Measurements from ENCODE around the gene SAFB. TPM values are rescaled to one million over a fixed set of nuclear protein-coding genes. Genes with fewer than 3 reads are reported as not detected.

Gene SAFB
- total RNA-seq, 1 donor from 2014 or later = 113 TPM

- H3K4me1 Mint-ChIP-seq (ENCODE audit: unreplicated experiment) = peaks cover 49% of the 10 kb centered on the region
- H3K27me3 Mint-ChIP-seq (ENCODE audit: unreplicated experiment) = peaks cover 16% of the 10 kb centered on the region
- H3K9me3 Mint-ChIP-seq (ENCODE audit: unreplicated experiment) = no peaks in the 10 kb centered on the region
- DNase-seq (ENCODE audit: low spot score) = no peak
- no peak for TF ChIP-seq CTCF (IDR thresholded peaks at IDR 0.05; ENCODE audit: unreplicated experiment)
- peak overlapping the region; percentile 75 for H3K4me3 Mint-ChIP-seq (ENCODE audit: unreplicated experiment)
- H3K36me3 Mint-ChIP-seq (ENCODE audit: low read depth, unreplicated experiment) = peaks cover 31% of the 10 kb centered on the region
- H3K27ac Mint-ChIP-seq (ENCODE audit: unreplicated experiment) = peak overlapping the region; percentile 86
Observed at GRCh38 chr19:5627395-5627904, 4.6 kb downstream of the SAFB start.

DNA sequence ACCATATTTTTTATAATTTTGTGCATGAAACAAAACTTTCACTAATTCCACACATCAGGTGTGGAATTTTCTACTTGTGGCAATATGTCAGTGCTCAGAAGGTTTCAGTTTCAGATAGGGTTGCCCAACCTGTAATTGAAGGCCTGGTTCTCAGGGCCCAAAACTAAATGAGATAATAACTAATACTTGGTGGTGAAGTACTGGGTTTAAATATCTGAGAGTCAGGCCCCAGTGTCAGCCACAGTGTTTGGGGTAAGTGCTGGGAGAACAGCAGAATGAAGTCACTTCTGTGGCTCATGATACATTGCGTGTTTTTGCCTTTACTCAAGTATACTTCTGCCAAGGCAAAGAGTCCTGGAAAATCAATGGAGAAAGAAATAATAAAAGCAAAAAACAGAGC, 5.6 kb downstream of the SAFB start:
- H3K27ac Mint-ChIP-seq (ENCODE audit: unreplicated experiment) = no peak overlapping the region
- peaks cover 28% of the 10 kb centered on the region for H3K36me3 Mint-ChIP-seq (ENCODE audit: low read depth, unreplicated experiment)
- peaks cover 53% of the 10 kb centered on the region for H3K4me1 Mint-ChIP-seq (ENCODE audit: unreplicated experiment)
- no peak for TF ChIP-seq CTCF (IDR thresholded peaks at IDR 0.05; ENCODE audit: unreplicated experiment)
- H3K9me3 Mint-ChIP-seq (ENCODE audit: unreplicated experiment) = no peaks in the 10 kb centered on the region
- H3K27me3 Mint-ChIP-seq (ENCODE audit: unreplicated experiment) = peaks cover 12% of the 10 kb centered on the region
- no peak overlapping the region for H3K4me3 Mint-ChIP-seq (ENCODE audit: unreplicated experiment)
- DNase-seq (ENCODE audit: low spot score) = no peak

DNA sequence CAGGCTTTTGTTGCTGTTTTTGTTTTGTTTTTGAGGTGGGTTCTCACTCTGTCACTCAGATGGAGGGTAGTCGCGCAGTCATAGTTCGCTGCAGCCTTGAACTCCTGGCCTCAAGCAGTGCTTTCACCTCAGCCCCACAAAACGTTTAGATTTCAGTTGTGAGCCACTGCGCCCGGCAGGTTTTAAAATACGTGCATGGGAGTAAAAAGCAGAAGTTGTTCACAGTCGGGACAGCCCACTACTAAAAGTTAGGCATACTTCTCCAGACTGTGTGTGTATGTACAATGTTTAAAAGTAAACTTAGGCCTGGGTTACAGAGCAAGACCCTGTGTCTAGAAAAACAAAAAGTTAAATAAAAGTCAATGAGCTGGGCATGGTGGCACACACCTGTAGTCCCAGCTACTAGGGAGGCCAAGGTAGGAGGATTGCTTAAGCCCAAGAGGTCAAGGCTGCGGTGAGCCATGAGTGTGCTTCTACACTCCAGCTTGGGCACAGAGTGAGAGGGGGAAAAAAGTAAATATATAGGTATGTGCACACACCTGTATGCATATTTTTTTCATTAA, 6.1 kb downstream of the SAFB start:
- no peaks in the 10 kb centered on the region for H3K9me3 Mint-ChIP-seq (ENCODE audit: unreplicated experiment)
- no peak for DNase-seq (ENCODE audit: low spot score)
- peaks cover 53% of the 10 kb centered on the region for H3K4me1 Mint-ChIP-seq (ENCODE audit: unreplicated experiment)
- H3K36me3 Mint-ChIP-seq (ENCODE audit: low read depth, unreplicated experiment) = peaks cover 28% of the 10 kb centered on the region
- no peak for TF ChIP-seq CTCF (IDR thresholded peaks at IDR 0.05; ENCODE audit: unreplicated experiment)
- H3K27ac Mint-ChIP-seq (ENCODE audit: unreplicated experiment) = no peak overlapping the region
- peaks cover 11% of the 10 kb centered on the region for H3K27me3 Mint-ChIP-seq (ENCODE audit: unreplicated experiment)
- no peak overlapping the region for H3K4me3 Mint-ChIP-seq (ENCODE audit: unreplicated experiment)

- DNase-seq (ENCODE audit: low spot score) = no peak
- H3K4me1 Mint-ChIP-seq (ENCODE audit: unreplicated experiment) = peaks cover 27% of the 10 kb centered on the region
- H3K9me3 Mint-ChIP-seq (ENCODE audit: unreplicated experiment) = no peaks in the 10 kb centered on the region
- H3K27me3 Mint-ChIP-seq (ENCODE audit: unreplicated experiment) = no peaks in the 10 kb centered on the region
- peaks cover 17% of the 10 kb centered on the region for H3K36me3 Mint-ChIP-seq (ENCODE audit: low read depth, unreplicated experiment)
- no peak for TF ChIP-seq CTCF (IDR thresholded peaks at IDR 0.05; ENCODE audit: unreplicated experiment)
- no peak overlapping the region for H3K27ac Mint-ChIP-seq (ENCODE audit: unreplicated experiment)
- H3K4me3 Mint-ChIP-seq (ENCODE audit: unreplicated experiment) = no peak overlapping the region
Observed at GRCh38 chr19:5631567-5632240, 8.8 kb downstream of the SAFB start.

DNA sequence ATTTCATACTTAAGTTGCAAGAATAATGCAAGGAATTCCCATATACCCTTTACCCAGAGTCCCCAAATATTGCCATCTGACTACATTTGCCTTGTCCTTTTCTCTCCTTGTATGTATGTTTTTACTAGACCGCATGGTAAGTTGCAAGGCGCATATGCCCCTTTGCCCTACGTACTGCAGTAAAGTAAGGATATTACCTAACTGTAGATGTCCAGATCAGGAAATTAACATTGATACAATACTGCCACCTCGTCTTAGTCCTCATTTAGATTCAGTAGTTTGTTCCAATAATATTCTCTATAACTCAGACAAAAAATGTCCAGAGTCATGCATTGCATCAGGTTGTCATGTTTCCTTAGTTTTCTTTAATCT, 9.3 kb downstream of the SAFB start:
- Mint-ChIP-seq H3K9me3 (ENCODE audit: unreplicated experiment) (no peaks in the 10 kb centered on the region), H3K27ac (ENCODE audit: unreplicated experiment) (no peak overlapping the region), H3K4me1 (ENCODE audit: unreplicated experiment) (peaks cover 27% of the 10 kb centered on the region), H3K4me3 (ENCODE audit: unreplicated experiment) (peak overlapping the region; percentile 17), H3K27me3 (ENCODE audit: unreplicated experiment) (no peaks in the 10 kb centered on the region), H3K36me3 (ENCODE audit: low read depth, unreplicated experiment) (peaks cover 17% of the 10 kb centered on the region)
- TF ChIP-seq CTCF (IDR thresholded peaks at IDR 0.05; ENCODE audit: unreplicated experiment) = no peak
- no peak for DNase-seq (ENCODE audit: low spot score)
